ENCODE measurements around the gene COG3.

- TF ChIP-seq EZH2 (IDR thresholded peaks at IDR 0.05; ENCODE audit: insufficient read depth, poor library complexity, severe bottlenecking) (no peak), EZH2phosphoT487 (IDR thresholded peaks at IDR 0.05; ENCODE audit: insufficient read depth, low read depth) (no peak)
Measured at GRCh38 chr13:45479661-45480060, 14.9 kb downstream of the COG3 start.
